ENCODE results near the gene CACNA1A. TPM values are rescaled to one million over a fixed set of nuclear protein-coding genes. Genes with fewer than 3 reads are reported as not detected.
"Not testable (repeated sequence)": the region's sequence is repeated elsewhere in the genome, so short reads cannot be mapped to it uniquely, and the experiment has no call there.

The CACNA1A gene
- total RNA-seq, 1 donor from 2014 or later: under 0.01 TPM

- Histone ChIP-seq H3K36me3 (ENCODE audit: control insufficient read depth, insufficient read depth, low read length) (no peaks in the 10 kb centered on the region), H3K4me3 (ENCODE audit: low read depth, low read length) (no peak overlapping the region), H3K27me3 (ENCODE audit: control insufficient read depth, insufficient read depth, low read length) (no peaks in the 10 kb centered on the region)
- TF ChIP-seq CTCF (IDR thresholded peaks at IDR 0.05; ENCODE audit: insufficient read depth, low read length, severe bottlenecking): peak; percentile 85
- DNase-seq (ENCODE audit: low read depth) (peak; percentile 37), FAIRE-seq (peak; percentile 72)
Observed at GRCh38 chr19:13430790-13431582, 75.3 kb downstream of the CACNA1A start.

DNA sequence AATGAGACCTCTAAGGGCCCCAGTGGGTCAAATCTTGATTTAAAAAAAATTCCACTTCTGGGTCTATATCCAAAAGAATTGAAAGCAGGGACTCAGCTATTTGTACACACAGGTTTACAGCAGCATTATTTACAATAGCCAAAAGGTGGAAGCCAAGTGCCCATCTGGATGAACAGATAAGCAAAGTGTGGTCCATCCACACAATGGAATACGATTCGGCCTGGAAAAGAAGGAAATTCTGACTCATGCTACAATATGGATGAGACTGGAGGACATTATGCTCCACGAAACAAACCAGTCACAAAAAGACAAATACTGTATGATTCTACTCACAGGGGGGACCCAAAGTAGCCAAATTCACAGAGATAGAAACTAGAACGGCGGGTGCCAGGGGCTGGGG is 76.7 kb downstream of the CACNA1A start:
- no peaks in the 10 kb centered on the region for H3K36me3 ChIP-seq (ENCODE audit: control insufficient read depth, insufficient read depth, low read length)
- DNase-seq (ENCODE audit: low read depth): no peak
- H3K4me3 ChIP-seq (ENCODE audit: low read depth, low read length): no peak overlapping the region
- no peak for TF ChIP-seq CTCF (IDR thresholded peaks at IDR 0.05; ENCODE audit: insufficient read depth, low read length, severe bottlenecking)
- no peak for FAIRE-seq
- no peaks in the 10 kb centered on the region for H3K27me3 ChIP-seq (ENCODE audit: control insufficient read depth, insufficient read depth, low read length)

DNA sequence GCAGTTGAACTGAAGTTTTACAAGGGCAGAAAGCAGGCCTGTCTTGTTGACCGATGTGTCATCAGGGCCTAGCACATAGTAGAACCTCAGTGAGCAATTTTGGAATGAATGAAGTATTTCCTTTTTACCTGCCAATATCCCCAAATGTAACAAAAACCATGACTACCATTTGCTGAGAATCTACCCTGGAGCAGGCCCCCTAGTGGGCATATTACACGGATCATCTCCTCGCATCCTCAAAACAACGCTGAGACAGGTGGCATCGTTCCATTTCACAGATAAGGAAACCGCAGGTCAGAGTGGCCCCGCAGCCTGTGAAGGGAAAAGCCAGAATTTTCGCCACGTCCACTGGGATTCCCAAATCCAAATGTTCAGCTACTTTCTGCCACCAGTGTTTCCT is 77.9 kb downstream of the CACNA1A start:
- Histone ChIP-seq H3K36me3 (ENCODE audit: control insufficient read depth, insufficient read depth, low read length) (no peaks in the 10 kb centered on the region), H3K4me3 (ENCODE audit: low read depth, low read length) (no peak overlapping the region), H3K27me3 (ENCODE audit: control insufficient read depth, insufficient read depth, low read length) (no peaks in the 10 kb centered on the region)
- peak; percentile 38 for TF ChIP-seq CTCF (IDR thresholded peaks at IDR 0.05; ENCODE audit: insufficient read depth, low read length, severe bottlenecking)
- DNase-seq (ENCODE audit: low read depth) (no peak), FAIRE-seq (no peak)

- no peak for DNase-seq (ENCODE audit: low read depth)
- no peaks in the 10 kb centered on the region for H3K36me3 ChIP-seq (ENCODE audit: control insufficient read depth, insufficient read depth, low read length)
- FAIRE-seq: no peak
- no peak overlapping the region for H3K4me3 ChIP-seq (ENCODE audit: low read depth, low read length)
- no peaks in the 10 kb centered on the region for H3K27me3 ChIP-seq (ENCODE audit: control insufficient read depth, insufficient read depth, low read length)
- TF ChIP-seq CTCF (IDR thresholded peaks at IDR 0.05; ENCODE audit: insufficient read depth, low read length, severe bottlenecking): no peak
Observed at GRCh38 chr19:13427273-13428051, 78.8 kb downstream of the CACNA1A start.

DNA sequence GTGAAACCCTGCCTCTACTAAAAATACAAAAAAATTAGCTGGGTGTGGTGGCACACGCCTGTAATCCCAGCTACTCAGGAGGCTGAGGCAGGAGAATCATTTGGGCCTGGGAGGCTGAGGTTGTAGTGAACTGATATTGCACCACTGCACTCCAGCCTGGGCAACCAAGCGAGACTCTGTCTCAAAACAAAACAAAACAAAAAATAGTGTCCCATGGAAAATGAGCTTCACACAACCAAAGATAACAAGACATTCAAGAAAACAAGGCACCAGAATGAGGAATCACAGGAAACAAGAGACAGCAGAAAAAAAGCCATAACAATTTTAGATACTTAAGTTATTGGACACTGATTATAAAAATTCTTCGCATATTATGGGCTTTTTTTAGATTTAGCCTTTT is 80.4 kb downstream of the CACNA1A start:
- H3K27me3 ChIP-seq (ENCODE audit: control insufficient read depth, insufficient read depth, low read length); H3K4me3 ChIP-seq (ENCODE audit: low read depth, low read length); DNase-seq (ENCODE audit: low read depth); FAIRE-seq; H3K36me3 ChIP-seq (ENCODE audit: control insufficient read depth, insufficient read depth, low read length): not testable (repeated sequence)

DNA sequence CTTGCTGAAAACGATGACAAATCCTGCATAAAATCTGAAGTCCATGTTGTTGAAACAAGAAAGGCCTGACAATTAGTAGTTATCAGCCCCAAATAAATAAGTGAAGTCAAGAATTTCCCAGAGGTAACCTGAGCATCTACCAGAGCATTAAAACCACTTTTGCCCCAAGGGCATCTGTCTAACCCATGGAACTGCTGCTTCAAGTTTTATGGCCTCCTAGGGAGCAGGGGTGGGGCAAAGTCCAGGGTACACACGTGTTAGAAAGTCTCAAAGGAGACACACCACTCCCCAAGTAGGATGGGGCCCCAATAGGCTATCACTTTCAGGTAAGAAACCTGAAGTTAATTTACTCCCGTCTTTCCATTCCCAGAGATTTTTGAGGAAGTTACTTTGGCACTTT is 81.1 kb downstream of the CACNA1A start:
- Histone ChIP-seq H3K36me3 (ENCODE audit: control insufficient read depth, insufficient read depth, low read length) (no peaks in the 10 kb centered on the region), H3K4me3 (ENCODE audit: low read depth, low read length) (no peak overlapping the region), H3K27me3 (ENCODE audit: control insufficient read depth, insufficient read depth, low read length) (no peaks in the 10 kb centered on the region)
- DNase-seq (ENCODE audit: low read depth) (no peak), FAIRE-seq (no peak)
- no peak for TF ChIP-seq CTCF (IDR thresholded peaks at IDR 0.05; ENCODE audit: insufficient read depth, low read length, severe bottlenecking)

All from bronchial epithelial cell (primary cell).